Measurements from ENCODE around the gene ZNF808. TPM values are rescaled to one million over a fixed set of nuclear protein-coding genes. Genes with fewer than 3 reads are reported as not detected.
A peak's percentile ranks its signal among the peaks of the same experiment; 100 is the strongest.

ZNF808 gene
- total and polyA plus RNA-seq, 2 of the 4 experiments (the other 2 are of a cell fraction), result 3.6 to 19.9 TPM

- peak; percentile 28 for DNase-seq
Observed at GRCh38 chr19:52603558-52604207, 76.2 kb downstream of the ZNF808 start.

More at GRCh38 chr19:52603558-52604207, 76.2 kb downstream of the ZNF808 start:
- Histone ChIP-seq H3K23ac (ENCODE audit: low read depth, low read length) (no peak overlapping the region), H3K27ac (ENCODE audit: insufficient read depth, low read length) (no peak overlapping the region), H4K20me1 (ENCODE audit: insufficient read depth, low read length) (no peaks in the 10 kb centered on the region), H2AK9ac (replicated peaks; ENCODE audit: low read depth, low read length, poor library complexity) (no peak overlapping the region), H3K27me3 (ENCODE audit: control insufficient read depth, insufficient read depth, low read length) (no peaks in the 10 kb centered on the region), H2BK15ac (ENCODE audit: low read depth, low read length) (no peak overlapping the region), H4K8ac (ENCODE audit: low read depth in 2 of 2, low read length in 2 of 2) (no peak overlapping the region), H2BK20ac (ENCODE audit: low read depth, low read length) (no peak overlapping the region), H4K5ac (ENCODE audit: low read depth, low read length) (no peak overlapping the region), H3K4me2 (ENCODE audit: low read depth, low read length) (no peak overlapping the region), H3K4me3 (ENCODE audit: insufficient read depth, low read depth, low read length) (no peak overlapping the region), H3K9ac (ENCODE audit: low read depth, low read length) (no peak overlapping the region), H3K79me1 (ENCODE audit: low read depth in 1 of 2, low read length in 2 of 2) (peaks cover 12 to 18% of the 10 kb centered on the region in 2 experiments), H3K9me1 (ENCODE audit: insufficient read depth, low read length) (peaks cover 3% of the 10 kb centered on the region; the same call in 1 of the 2 replicates), H3K9me3 (ENCODE audit: control insufficient read depth, insufficient read depth, low read length) (peaks cover 4% of the 10 kb centered on the region; the same call in 1 of the 2 replicates), H3K4me1 (ENCODE audit: control insufficient read depth, insufficient read depth, low read length) (peaks cover 5% of the 10 kb centered on the region; the same call in 1 of the 2 replicates), H2AK5ac (ENCODE audit: low read depth, low read length) (no peak overlapping the region), H3K36me3 (ENCODE audit: control insufficient read depth, insufficient read depth, low read length) (peaks cover 2% of the 10 kb centered on the region; the same call in 1 of the 2 replicates), H3K56ac (ENCODE audit: extremely low read depth, insufficient read depth, low read length) (no peak overlapping the region), H3K4ac (ENCODE audit: low read depth, low read length) (no peak overlapping the region), H2BK5ac (ENCODE audit: low read depth, low read length, poor library complexity, severe bottlenecking) (no peak overlapping the region), H2BK120ac (ENCODE audit: low read depth, low read length) (no peak overlapping the region), H3K14ac (replicated peaks; ENCODE audit: low read depth, low read length) (no peak overlapping the region), H4K91ac (ENCODE audit: insufficient read depth, low read depth, low read length) (no peak overlapping the region), H2AFZ (replicated peaks; ENCODE audit: low read length, poor library complexity) (no peak overlapping the region), H3K18ac (ENCODE audit: low read depth, low read length) (no peak overlapping the region)
- intact Hi-C loops (cut with micrococcal nuclease) (no loop called here), in situ Hi-C loops (cut with MboI; ENCODE audit: low sequenced_read_pairs) (no loop called here), dilution Hi-C loops (cut with HindIII; ENCODE audit: low sequenced_read_pairs, unreplicated experiment) (no loop called here)
- 84% methylated on average over 4 of the region's 14 CpGs; no CpG with 5 or more reads in 1 of the 2 experiments for WGBS, 2 experiments (ENCODE audit: extremely low coverage in 2 of 2, insufficient read length in 1 of 2)
- TF ChIP-seq CEBPB (IDR thresholded peaks at IDR 0.05; ENCODE audit: low read depth, low read length), result peak; percentile 41; the same call in 1 of the 2 replicates
- no peak for TF ChIP-seq RCOR1 (IDR thresholded peaks at IDR 0.05; ENCODE audit: insufficient replicate concordance, low read length)
- ChIA-PET POLR2A (ENCODE audit: unreplicated experiment) (no interaction called here), CTCF (no interaction called here)
- ATAC-seq (ENCODE audit: low read depth), result no peak
- no TSS peak for BruUV-seq (replicated peaks)

Small RNA genes within 50 kb of the gene (microRNA-seq; reads per million reads assigned to microRNA genes)
- gene RPL39P34 (ENCODE audit: insufficient read depth, insufficient read length), result not detected

Small RNA genes within 50 kb of the gene (small RNA-seq; reads per million reads assigned to genes)
- gene RPL39P34, result 0 reads per million in 5 experiments

Other genes with a start within 250 kb of the ZNF808 start
- 10.9 and 22.5 TPM in 2 replicates for gene ZNF480, start 230.5 kb upstream of the ZNF808 start, total RNA-seq (2012; rRNA removed)
- 3.6 and 6.3 TPM in 2 replicates for gene ZNF480, start 230.5 kb upstream of the ZNF808 start, polyA plus RNA-seq (2012; rRNA removed)
- gene ZNF610, start 191.4 kb upstream of the ZNF808 start, total RNA-seq (2012; rRNA removed), result 3.6 TPM in 2 replicates
- 1.1 and 1.6 TPM in 2 replicates for gene ZNF610, start 191.4 kb upstream of the ZNF808 start, polyA plus RNA-seq (2012; rRNA removed)
- 28.9 and 40.3 TPM in 2 replicates for gene ZNF880, start 157.7 kb upstream of the ZNF808 start, total RNA-seq (2012; rRNA removed)
- gene ZNF880, start 157.7 kb upstream of the ZNF808 start, polyA plus RNA-seq (2012; rRNA removed), result 14.3 and 17.4 TPM in 2 replicates
- 14.3 and 16.4 TPM in 2 replicates for gene ZNF528, start 129.8 kb upstream of the ZNF808 start, total RNA-seq (2012; rRNA removed)
- 10.1 and 14.3 TPM in 2 replicates for gene ZNF528, start 129.8 kb upstream of the ZNF808 start, polyA plus RNA-seq (2012; rRNA removed)
- gene ZNF534, start 98.5 kb upstream of the ZNF808 start, total RNA-seq (2012; rRNA removed), result not detected in 2 replicates
- gene ZNF534, start 98.5 kb upstream of the ZNF808 start, polyA plus RNA-seq (2012; rRNA removed), result not detected in 2 replicates
- gene ZNF578, start 74.1 kb upstream of the ZNF808 start, total RNA-seq (2012; rRNA removed), result 2.8 and 4.1 TPM in 2 replicates
- 1.2 and 1.4 TPM in 2 replicates for gene ZNF578, start 74.1 kb upstream of the ZNF808 start, polyA plus RNA-seq (2012; rRNA removed)
- 12.2 and 12.5 TPM in 2 replicates for gene ZNF701, start 42.6 kb downstream of the ZNF808 start, total RNA-seq (2012; rRNA removed)
- gene ZNF701, start 42.6 kb downstream of the ZNF808 start, polyA plus RNA-seq (2012; rRNA removed), result 3.1 and 3.8 TPM in 2 replicates
- gene ZNF83, start 110.7 kb downstream of the ZNF808 start, total RNA-seq (2012; rRNA removed), result 36.9 and 42.8 TPM in 2 replicates
- gene ZNF83, start 110.7 kb downstream of the ZNF808 start, polyA plus RNA-seq (2012; rRNA removed), result 22.3 and 32.9 TPM in 2 replicates
- 8.1 and 8.8 TPM in 2 replicates for gene ZNF611, start 207.4 kb downstream of the ZNF808 start, total RNA-seq (2012; rRNA removed)
- gene ZNF611, start 207.4 kb downstream of the ZNF808 start, polyA plus RNA-seq (2012; rRNA removed), result 3.8 and 4.0 TPM in 2 replicates

All from IMR-90 (cell line).